H1 (cell line): ENCODE measurements around the gene KCNAB2. TPM values are rescaled to one million over a fixed set of nuclear protein-coding genes. Genes with fewer than 3 reads are reported as not detected.

ENCODE experiments used
- CTCF ChIA-PET: fragments of 300-600 bp; sonication (Branson Sonifier 250); formaldehyde crosslinking; loops from one replicate; lab custom pipeline; 2021; ENCODE audit not compliant: partially characterized antibody; lab: Charles Lee
- POLR2A ChIA-PET: fragments of 300-600 bp; sonication (Branson Sonifier 250); formaldehyde crosslinking; loops from one replicate; lab custom pipeline; 2021; ENCODE audit warnings: inconsistent platforms; ENCODE audit not compliant: partially characterized antibody; lab: Charles Lee
- DNase-seq, 2 experiments: peaks; one replicate each; pipeline versions ENCODE4 v3.0.0 to v3.0.0-alpha.2; 2010 to 2022; ENCODE audit warnings: low spot score in 2 of 2, low read depth in 1 of 2, mixed read lengths in 1 of 2
- FAIRE-seq: peaks from 2 replicates; lab custom pipeline; 2011; peaks lifted over from hg19 to GRCh38; lab: Jason Lieb, UNC
- H2AFZ ChIP-seq: 2 replicates; pipeline ENCODE4 v1.8.1; 2012; ENCODE audit warnings: low read length, inconsistent platforms
- H2AK5ac ChIP-seq: 2 replicates; pipeline ENCODE4 v1.6.1; 2013; ENCODE audit warnings: low read depth, low read length
- H2BK120ac ChIP-seq: replicated peaks from 2 replicates; pipeline ENCODE3; 2013; ENCODE audit warnings: low read depth, low read length, inconsistent platforms
- H2BK12ac ChIP-seq: 2 replicates; pipeline ENCODE4 v1.6.1; 2013; ENCODE audit warnings: low read depth, low read length
- H2BK15ac ChIP-seq: 2 replicates; pipeline ENCODE4 v1.6.1; 2013; ENCODE audit warnings: low read length
- H2BK20ac ChIP-seq: 2 replicates; pipeline ENCODE4 v1.6.1; 2013; ENCODE audit warnings: low read length
- H2BK5ac ChIP-seq: 2 replicates; pipeline ENCODE4 v1.6.1; 2013; ENCODE audit warnings: low read depth, low read length
- H3K14ac ChIP-seq: 2 replicates; pipeline ENCODE4 v1.6.1; 2013; ENCODE audit warnings: inconsistent platforms; ENCODE audit not compliant: insufficient read length
- H3K18ac ChIP-seq: 2 replicates; pipeline ENCODE4 v1.6.1; 2013; ENCODE audit warnings: low read length; ENCODE audit errors: extremely low read depth
- H3K23ac ChIP-seq: 2 replicates; pipeline ENCODE4 v1.6.1; 2013; ENCODE audit warnings: inconsistent platforms; ENCODE audit not compliant: insufficient read length
- H3K23me2 ChIP-seq: 2 replicates; pipeline ENCODE4 v1.6.1; 2013; ENCODE audit warnings: low read depth, low read length
- H3K27ac ChIP-seq: 2 replicates; pipeline ENCODE4 v1.6.1; 2011; ENCODE audit warnings: low read depth, low read length, inconsistent platforms
- H3K27me3 ChIP-seq, 4 experiments: replicated peaks in 1 of 4; 1 replicate in 1 of 4; 2 replicates in 3 of 4; pipeline versions ENCODE4 v1.6.1 to v1.8.1; 2011 to 2013; ENCODE audit warnings: low read length in 3 of 4, mild to moderate bottlenecking in 3 of 4, inconsistent platforms in 2 of 4, mixed read lengths in 2 of 4, moderate library complexity in 1 of 4; ENCODE audit not compliant: control insufficient read depth in 3 of 4, insufficient read depth in 3 of 4; ENCODE audit errors: extremely low read depth in 1 of 4
- H3K36me3 ChIP-seq, 4 experiments: 2 replicates each; pipeline versions ENCODE4 v1.6.1 to v1.8.1; 2011 to 2013; ENCODE audit warnings: mild to moderate bottlenecking in 4 of 4, low read length in 3 of 4, moderate library complexity in 2 of 4, control low read depth in 1 of 4, inconsistent platforms in 1 of 4; ENCODE audit not compliant: insufficient read depth in 4 of 4, control insufficient read depth in 2 of 4
- H3K4ac ChIP-seq: replicated peaks from 2 replicates; pipeline ENCODE3; 2013; ENCODE audit warnings: low read length, low read depth, mixed read lengths, inconsistent platforms; ENCODE audit not compliant: insufficient read length
- H3K4me1 ChIP-seq, 4 experiments: replicated peaks in 1 of 4; 1 replicate in 1 of 4; 2 replicates in 3 of 4; pipeline versions ENCODE4 v1.6.1 to v1.8.1; 2011 to 2013; ENCODE audit warnings: low read length in 3 of 4, inconsistent platforms in 2 of 4, mixed read lengths in 1 of 4; ENCODE audit not compliant: insufficient read depth in 4 of 4, control insufficient read depth in 3 of 4
- H3K4me2 ChIP-seq, 2 experiments: 2 replicates each; pipeline versions ENCODE4 v1.6.1 to v1.8.1; 2011 to 2013; ENCODE audit warnings: low read depth in 2 of 2, low read length in 2 of 2, control low read depth in 1 of 2, inconsistent platforms in 1 of 2, mild to moderate bottlenecking in 1 of 2; ENCODE audit not compliant: insufficient read depth in 1 of 2
- H3K4me3 ChIP-seq, 4 experiments: fragments of 200-600, 300-600 bp in 1 of 4; sonication (generic), shearing (Covaris generic), sonication (Bioruptor Twin) in 1 of 4; 2 replicates each; pipeline versions ENCODE4 v1.5.1 to v1.8.1; 2011 to 2016; ENCODE audit warnings: low read length in 4 of 4, low read depth in 3 of 4, control low read depth in 2 of 4, inconsistent platforms in 2 of 4, mild to moderate bottlenecking in 2 of 4, mixed read lengths in 1 of 4, moderate library complexity in 1 of 4; ENCODE audit not compliant: insufficient read depth in 2 of 4; ENCODE audit errors: extremely low read depth in 1 of 4
- H3K56ac ChIP-seq: replicated peaks from 2 replicates; pipeline ENCODE3; 2013; ENCODE audit warnings: low read depth, mild to moderate bottlenecking, mixed read lengths, low read length, inconsistent platforms; ENCODE audit not compliant: insufficient read length
- H3K79me1 ChIP-seq: 2 replicates; pipeline ENCODE4 v1.6.1; 2013; ENCODE audit warnings: low read depth, low read length, control low read depth
- H3K79me2 ChIP-seq, 2 experiments: 2 replicates each; pipeline versions ENCODE4 v1.6.1 to v1.8.1; 2012 to 2013; ENCODE audit warnings: low read length in 2 of 2, mild to moderate bottlenecking in 2 of 2, inconsistent platforms in 1 of 2; ENCODE audit not compliant: insufficient read depth in 2 of 2, control insufficient read depth in 1 of 2
- H3K9ac ChIP-seq, 4 experiments: replicated peaks in 1 of 4; 1 replicate in 1 of 4; 2 replicates in 3 of 4; pipeline versions ENCODE4 v1.6.1 to v1.8.1; 2011 to 2013; ENCODE audit warnings: low read depth in 3 of 4, low read length in 3 of 4, control low read depth in 2 of 4, mild to moderate bottlenecking in 2 of 4, moderate library complexity in 2 of 4, inconsistent platforms in 1 of 4; ENCODE audit errors: extremely low read depth in 1 of 4
- H3K9me3 ChIP-seq, 2 experiments: 2 replicates each; pipeline versions ENCODE4 v1.6.1 to v1.8.1; 2012 to 2013; ENCODE audit warnings: mild to moderate bottlenecking in 2 of 2, moderate library complexity in 2 of 2, control low read depth in 1 of 2, inconsistent platforms in 1 of 2, low read depth in 1 of 2, low read length in 1 of 2, mixed read lengths in 1 of 2; ENCODE audit not compliant: insufficient read depth in 2 of 2
- H4K20me1 ChIP-seq, 2 experiments: replicated peaks in 1 of 2; 2 replicates each; pipeline versions ENCODE3 to v1.8.1; 2011 to 2013; ENCODE audit warnings: inconsistent platforms in 2 of 2, low read length in 2 of 2, mild to moderate bottlenecking in 1 of 2; ENCODE audit not compliant: insufficient read depth in 2 of 2, control insufficient read depth in 1 of 2
- H4K5ac ChIP-seq: 2 replicates; pipeline ENCODE4 v1.6.1; 2013; ENCODE audit warnings: low read length, low read depth, mixed read lengths, inconsistent platforms; ENCODE audit not compliant: insufficient read length
- H4K8ac ChIP-seq: 2 replicates; pipeline ENCODE4 v1.8.0; 2013; ENCODE audit warnings: mild to moderate bottlenecking, moderate library complexity, low read length, inconsistent platforms; ENCODE audit not compliant: insufficient read depth; ENCODE audit errors: extremely low read depth
- H4K91ac ChIP-seq: replicated peaks from 2 replicates; pipeline ENCODE3; 2013; ENCODE audit warnings: low read length, mixed read lengths, inconsistent platforms; ENCODE audit not compliant: insufficient read length
- HDAC6 ChIP-seq: IDR thresholded peaks from one replicate; pipeline ENCODE4 v1.7.1; 2012; ENCODE audit warnings: low read depth, mild to moderate bottlenecking, inconsistent platforms, low read length, moderate library complexity
- KDM4A ChIP-seq: IDR thresholded peaks from one replicate; pipeline ENCODE4 v1.7.1; 2012; ENCODE audit warnings: low read depth, mild to moderate bottlenecking, moderate library complexity, low read length, inconsistent platforms; ENCODE audit not compliant: severe bottlenecking
- KDM5A ChIP-seq: fragments of 200-600 bp; IDR thresholded peaks from 2 replicates; pipeline ENCODE4 v1.7.1; 2012; ENCODE audit warnings: mild to moderate bottlenecking, low read length, inconsistent platforms, mixed read lengths
- WGBS, 2 experiments: shearing (Covaris generic) in 1 of 2; methylation state at CpG; one replicate each; pipeline versions ENCODE4 v1.1.6 to v1.1.7; 2013 to 2015; ENCODE audit warnings: low lambda C conversion rate in 2 of 2, mixed read lengths in 2 of 2, inconsistent platforms in 1 of 2, low coverage in 1 of 2, missing lambda C conversion rate in 1 of 2; ENCODE audit not compliant: insufficient replicate concordance in 2 of 2, insufficient coverage in 1 of 2, insufficient read length in 1 of 2; ENCODE audit errors: extremely low coverage in 1 of 2, missing lambda C conversion rate in 1 of 2; 5-methylcytosine and 5-hydroxymethylcytosine counted together
- polyA plus RNA-seq, 7 experiments: library from polyadenylated mRNA; depleted of rRNA in 3 of 7; stranded (reverse) in 5 of 7; unstranded in 2 of 7; fragments of >200 nt in 5 of 7; fragments of 200-250 nt in 2 of 7; gene quantifications; 1 replicate in 5 of 7; 2 replicates in 1 of 7; 4 replicates in 1 of 7; pipeline versions ENCODE4 v1.2.1 to v1.2.3, GENCODE V29; 2011 to 2013; ENCODE audit warnings: missing spikeins in 2 of 7, mixed read lengths in 2 of 7
- total RNA-seq: library from RNA; stranded (reverse); fragmentation: NEBNext Ultra II Directional; extraction: Animal tissue kit (Norgen Biotek cat#: 25700); gene quantifications from 2 replicates; pipeline ENCODE4 v1.2.1, GENCODE V29; 2021

Gene KCNAB2
- total and polyA plus RNA-seq, 2 of the 8 experiments (the other 6 are each of a cell fraction or from before 2014, with no cell fraction given), result 4.5 to 7.0 TPM

DNA sequence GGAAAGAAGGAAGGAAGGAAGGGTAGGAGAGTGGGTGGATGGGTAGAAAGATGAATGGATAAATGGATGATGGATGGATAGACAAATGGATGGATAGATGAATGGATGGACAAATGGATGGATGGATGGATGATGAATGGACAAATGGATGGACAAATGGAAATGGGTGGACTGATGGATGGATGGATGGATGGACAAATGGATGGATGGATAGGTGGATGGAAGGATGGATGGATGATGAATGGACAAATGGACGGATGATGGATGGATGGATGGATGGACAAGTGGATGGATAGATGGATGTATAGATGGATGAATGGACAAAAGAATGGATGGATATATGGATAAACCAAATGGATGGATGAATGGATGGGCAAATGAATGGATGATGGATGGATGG is 103.9 kb downstream of the KCNAB2 start:
- Histone ChIP-seq H3K79me2 (no peaks in the 10 kb centered on the region), H3K27ac (no peak overlapping the region), H2BK15ac (no peak overlapping the region), H3K4me2 (peak overlapping the region in 1 of 2 experiments; percentile 77; a peak in 1 of 4 replicates), H3K79me1 (no peaks in the 10 kb centered on the region), H2BK5ac (no peak overlapping the region), H2BK120ac (no peak overlapping the region), H2AK5ac (peak overlapping the region; percentile 66), H3K9me3 (no peaks in the 10 kb centered on the region), H3K14ac (no peak overlapping the region), H2AFZ (no peak overlapping the region), H3K4ac (peak overlapping the region; percentile 97), H3K4me1 (peaks cover 0 to 12% (median 4%) of the 10 kb centered on the region in 4 experiments; a peak in 4 of 7 replicates), H2BK20ac (no peak overlapping the region), H3K23ac (no peak overlapping the region), H3K18ac (peak overlapping the region; percentile 5; the same call in 1 of the 2 replicates), H4K5ac (no peak overlapping the region), H4K8ac (no peak overlapping the region), H3K36me3 (no peaks in the 10 kb centered on the region), H3K23me2 (peaks cover 11% of the 10 kb centered on the region), H3K4me3 (no peak overlapping the region), H4K91ac (no peak overlapping the region), H4K20me1 (peaks cover 0 to 13% of the 10 kb centered on the region in 2 experiments), H3K9ac (no peak overlapping the region), H3K27me3 (peaks cover 4 to 26% (median 21%) of the 10 kb centered on the region in 4 experiments), H2BK12ac (no peak overlapping the region), H3K56ac (no peak overlapping the region)
- 93% methylated on average over 1 of the region's 1 CpG; no CpG with 5 or more reads in 1 of the 2 experiments for WGBS, 2 experiments
- FAIRE-seq (no peak), DNase-seq (no peak)
- ChIA-PET POLR2A (no interaction called here), CTCF (no interaction called here)
- TF ChIP-seq KDM4A, result no peak
- TF ChIP-seq KDM5A, result no peak
- no peak for TF ChIP-seq HDAC6
